ENCODE data around the gene ATF1. TPM values are rescaled to one million over a fixed set of nuclear protein-coding genes. Genes with fewer than 3 reads are reported as not detected.

ATF1 gene
- total and polyA plus RNA-seq, 10 of the 15 experiments (the other 5 are each of a cell fraction or from before 2014, with no cell fraction given), result 15.4 to 92.0 (median 33.6) TPM

DNA sequence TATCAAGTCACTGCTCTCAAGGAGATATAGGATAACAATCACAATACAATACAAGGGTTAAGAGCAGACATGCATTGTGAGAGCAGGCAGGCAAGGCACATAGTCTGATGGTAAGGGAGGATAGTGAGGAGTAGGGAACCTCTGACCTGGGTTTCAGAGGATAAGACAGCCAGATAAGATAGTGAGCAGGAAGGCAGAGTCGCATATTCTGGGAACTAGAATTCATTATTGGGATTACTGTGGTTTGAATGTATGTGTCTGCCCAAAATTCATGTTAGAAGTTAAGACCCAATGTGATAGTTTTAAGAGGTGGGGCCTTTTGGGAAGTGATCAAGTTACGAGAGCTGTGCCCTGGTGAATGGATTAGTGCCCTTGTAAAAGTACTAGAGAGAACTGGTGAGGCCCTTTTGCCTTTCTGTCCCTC, 14.4 kb upstream of the ATF1 start (continued):
- TF ChIP-seq, protein P1, sequence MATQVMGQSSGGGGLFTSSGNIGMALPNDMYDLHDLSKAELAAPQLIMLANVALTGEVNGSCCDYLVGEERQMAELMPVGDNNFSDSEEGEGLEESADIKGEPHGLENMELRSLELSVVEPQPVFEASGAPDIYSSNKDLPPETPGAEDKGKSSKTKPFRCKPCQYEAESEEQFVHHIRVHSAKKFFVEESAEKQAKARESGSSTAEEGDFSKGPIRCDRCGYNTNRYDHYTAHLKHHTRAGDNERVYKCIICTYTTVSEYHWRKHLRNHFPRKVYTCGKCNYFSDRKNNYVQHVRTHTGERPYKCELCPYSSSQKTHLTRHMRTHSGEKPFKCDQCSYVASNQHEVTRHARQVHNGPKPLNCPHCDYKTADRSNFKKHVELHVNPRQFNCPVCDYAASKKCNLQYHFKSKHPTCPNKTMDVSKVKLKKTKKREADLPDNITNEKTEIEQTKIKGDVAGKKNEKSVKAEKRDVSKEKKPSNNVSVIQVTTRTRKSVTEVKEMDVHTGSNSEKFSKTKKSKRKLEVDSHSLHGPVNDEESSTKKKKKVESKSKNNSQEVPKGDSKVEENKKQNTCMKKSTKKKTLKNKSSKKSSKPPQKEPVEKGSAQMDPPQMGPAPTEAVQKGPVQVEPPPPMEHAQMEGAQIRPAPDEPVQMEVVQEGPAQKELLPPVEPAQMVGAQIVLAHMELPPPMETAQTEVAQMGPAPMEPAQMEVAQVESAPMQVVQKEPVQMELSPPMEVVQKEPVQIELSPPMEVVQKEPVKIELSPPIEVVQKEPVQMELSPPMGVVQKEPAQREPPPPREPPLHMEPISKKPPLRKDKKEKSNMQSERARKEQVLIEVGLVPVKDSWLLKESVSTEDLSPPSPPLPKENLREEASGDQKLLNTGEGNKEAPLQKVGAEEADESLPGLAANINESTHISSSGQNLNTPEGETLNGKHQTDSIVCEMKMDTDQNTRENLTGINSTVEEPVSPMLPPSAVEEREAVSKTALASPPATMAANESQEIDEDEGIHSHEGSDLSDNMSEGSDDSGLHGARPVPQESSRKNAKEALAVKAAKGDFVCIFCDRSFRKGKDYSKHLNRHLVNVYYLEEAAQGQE (IDR thresholded peaks at IDR 0.05; ENCODE audit: low read depth, low read length), result no peak
- TF ChIP-seq NR2C2 (IDR thresholded peaks at IDR 0.05; ENCODE audit: borderline replicate concordance, control insufficient read depth, insufficient read length, low read depth), result no peak
- TF ChIP-seq ZSCAN29 (IDR thresholded peaks at IDR 0.05), result no peak
- no peak for TF ChIP-seq STAT1 (conservative IDR thresholded peaks at IDR 0.05)
- no peak for TF ChIP-seq BHLHE40 (IDR thresholded peaks at IDR 0.05; ENCODE audit: borderline replicate concordance in 1 of 2, low read depth in 2 of 2, low read length in 1 of 2)
- no peak for TF ChIP-seq SIX5 (IDR thresholded peaks at IDR 0.05; ENCODE audit: low read depth, low read length, severe bottlenecking)

DNA sequence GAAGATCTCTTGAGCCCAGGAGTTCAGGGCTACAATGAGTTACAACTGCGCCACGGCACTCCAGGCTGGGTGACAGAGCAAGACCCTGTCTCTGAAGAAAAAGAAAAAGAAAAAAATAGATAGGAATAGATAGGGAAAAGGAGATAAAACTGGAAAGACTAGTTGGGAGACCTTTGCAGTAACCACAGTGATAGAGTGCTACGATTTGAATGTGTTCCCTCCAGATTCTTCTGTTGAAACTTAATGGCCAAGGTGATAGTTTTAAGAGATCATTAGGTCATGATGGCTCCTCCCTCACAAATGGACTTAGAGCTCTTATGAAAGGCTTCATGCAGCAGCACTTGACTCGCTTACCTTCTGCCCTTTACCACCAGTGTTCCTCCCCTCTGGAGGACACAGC, 13.5 kb upstream of the ATF1 start:
- DNase-seq (ENCODE audit: low read depth, low spot score) (no peak), FAIRE-seq (no peak), ATAC-seq (no peak)
- intact Hi-C loops (cut with micrococcal nuclease; ENCODE audit: unreplicated experiment) (no loop called here), in situ Hi-C loops (cut with MboI) (no loop called here)
- BruUV-seq (replicated peaks), result no TSS peak
- Histone ChIP-seq H3K4me2 (ENCODE audit: control insufficient read depth, insufficient read depth) (no peak overlapping the region), H4K20me1 (ENCODE audit: control insufficient read depth, insufficient read depth) (no peaks in the 10 kb centered on the region), H3K9ac (ENCODE audit: control insufficient read depth, insufficient read depth, low read length) (no peak overlapping the region), H2AFZ (ENCODE audit: control insufficient read depth, low read depth, low read length) (no peak overlapping the region), H3K9me3 (replicated peaks; ENCODE audit: control insufficient read depth, insufficient read depth, low read length) (no peaks in the 10 kb centered on the region), H3K4me3 (no peak overlapping the region), H3K27me3 (replicated peaks in 1 of 2; ENCODE audit: control insufficient read depth in 2 of 2, insufficient read depth in 2 of 2, low read length in 1 of 2) (no peaks in the 10 kb centered on the region), H3K27ac (ENCODE audit: control insufficient read depth, insufficient read depth) (no peak overlapping the region), H3K79me2 (ENCODE audit: control insufficient read depth, insufficient read depth, low read length) (no peaks in the 10 kb centered on the region), H3K4me1 (ENCODE audit: control insufficient read depth, insufficient read depth, low read length) (no peaks in the 10 kb centered on the region), H3K36me3 (ENCODE audit: control insufficient read depth in 2 of 2, insufficient read depth in 2 of 2, low read length in 1 of 2) (peaks cover 0 to 19% of the 10 kb centered on the region in 2 experiments; a peak in 2 of 4 replicates)
- SMC1A ChIA-PET (ENCODE audit: uncharacterized antibody, unreplicated experiment), result no interaction called here
- CTCF ChIA-PET, result interaction anchor here (1.4 kb wide), 1 partner anchor 11 kb away, joined by 3 read pairs; no protein-coding TSS in a partner anchor
- WGBS (ENCODE audit: insufficient coverage, insufficient replicate concordance, low lambda C conversion rate, missing lambda C conversion rate), result 97% methylated on average over 4 of the region's 4 CpGs
- POLR2A ChIA-PET, result no interaction called here
- RAD21 ChIA-PET (ENCODE audit: unreplicated experiment), result no interaction called here
- TF ChIP-seq ZSCAN29 (IDR thresholded peaks at IDR 0.05) (no peak), WRNIP1 (IDR thresholded peaks at IDR 0.05; ENCODE audit: borderline replicate concordance, low read depth, low read length) (no peak), CREM (IDR thresholded peaks at IDR 0.05; ENCODE audit: low read depth) (no peak), CBX5 (IDR thresholded peaks at IDR 0.05; ENCODE audit: low read depth) (no peak), SIX5 (IDR thresholded peaks at IDR 0.05; ENCODE audit: low read depth, low read length, severe bottlenecking) (no peak), RBBP5 (conservative IDR thresholded peaks at IDR 0.05) (no peak), SMARCA5 (IDR thresholded peaks at IDR 0.05) (no peak), FOXK2 (IDR thresholded peaks at IDR 0.05) (no peak), KAT2A (conservative IDR thresholded peaks at IDR 0.05; ENCODE audit: control insufficient read depth, low read depth, low read length) (no peak), FOXM1 (IDR thresholded peaks at IDR 0.05; ENCODE audit: low read depth, low read length) (no peak), HDAC6 (IDR thresholded peaks at IDR 0.05; ENCODE audit: unreplicated experiment) (no peak), TAF1 (IDR thresholded peaks at IDR 0.05; ENCODE audit: borderline replicate concordance, low read depth, low read length) (no peak), NFIC (IDR thresholded peaks at IDR 0.05; ENCODE audit: low read depth, low read length) (no peak)
- TF ChIP-seq, protein P2, sequence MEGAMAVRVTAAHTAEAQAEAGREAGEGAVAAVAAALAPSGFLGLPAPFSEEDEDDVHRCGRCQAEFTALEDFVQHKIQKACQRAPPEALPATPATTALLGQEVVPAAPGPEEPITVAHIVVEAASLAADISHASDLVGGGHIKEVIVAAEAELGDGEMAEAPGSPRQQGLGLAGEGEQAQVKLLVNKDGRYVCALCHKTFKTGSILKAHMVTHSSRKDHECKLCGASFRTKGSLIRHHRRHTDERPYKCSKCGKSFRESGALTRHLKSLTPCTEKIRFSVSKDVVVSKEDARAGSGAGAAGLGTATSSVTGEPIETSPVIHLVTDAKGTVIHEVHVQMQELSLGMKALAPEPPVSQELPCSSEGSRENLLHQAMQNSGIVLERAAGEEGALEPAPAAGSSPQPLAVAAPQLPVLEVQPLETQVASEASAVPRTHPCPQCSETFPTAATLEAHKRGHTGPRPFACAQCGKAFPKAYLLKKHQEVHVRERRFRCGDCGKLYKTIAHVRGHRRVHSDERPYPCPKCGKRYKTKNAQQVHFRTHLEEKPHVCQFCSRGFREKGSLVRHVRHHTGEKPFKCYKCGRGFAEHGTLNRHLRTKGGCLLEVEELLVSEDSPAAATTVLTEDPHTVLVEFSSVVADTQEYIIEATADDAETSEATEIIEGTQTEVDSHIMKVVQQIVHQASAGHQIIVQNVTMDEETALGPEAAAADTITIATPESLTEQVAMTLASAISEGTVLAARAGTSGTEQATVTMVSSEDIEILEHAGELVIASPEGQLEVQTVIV (IDR thresholded peaks at IDR 0.05; ENCODE audit: borderline replicate concordance, partially characterized antibody), result no peak

Measured in GM12878 (cell line).